ENCODE data around the gene AURKB. TPM values are rescaled to one million over a fixed set of nuclear protein-coding genes. Genes with fewer than 3 reads are reported as not detected.

The AURKB gene
- total and polyA plus RNA-seq, 2 of the 13 experiments (the other 11 are each of a cell fraction or from before 2014, with no cell fraction given) = 29.5 to 75.3 TPM

DNA sequence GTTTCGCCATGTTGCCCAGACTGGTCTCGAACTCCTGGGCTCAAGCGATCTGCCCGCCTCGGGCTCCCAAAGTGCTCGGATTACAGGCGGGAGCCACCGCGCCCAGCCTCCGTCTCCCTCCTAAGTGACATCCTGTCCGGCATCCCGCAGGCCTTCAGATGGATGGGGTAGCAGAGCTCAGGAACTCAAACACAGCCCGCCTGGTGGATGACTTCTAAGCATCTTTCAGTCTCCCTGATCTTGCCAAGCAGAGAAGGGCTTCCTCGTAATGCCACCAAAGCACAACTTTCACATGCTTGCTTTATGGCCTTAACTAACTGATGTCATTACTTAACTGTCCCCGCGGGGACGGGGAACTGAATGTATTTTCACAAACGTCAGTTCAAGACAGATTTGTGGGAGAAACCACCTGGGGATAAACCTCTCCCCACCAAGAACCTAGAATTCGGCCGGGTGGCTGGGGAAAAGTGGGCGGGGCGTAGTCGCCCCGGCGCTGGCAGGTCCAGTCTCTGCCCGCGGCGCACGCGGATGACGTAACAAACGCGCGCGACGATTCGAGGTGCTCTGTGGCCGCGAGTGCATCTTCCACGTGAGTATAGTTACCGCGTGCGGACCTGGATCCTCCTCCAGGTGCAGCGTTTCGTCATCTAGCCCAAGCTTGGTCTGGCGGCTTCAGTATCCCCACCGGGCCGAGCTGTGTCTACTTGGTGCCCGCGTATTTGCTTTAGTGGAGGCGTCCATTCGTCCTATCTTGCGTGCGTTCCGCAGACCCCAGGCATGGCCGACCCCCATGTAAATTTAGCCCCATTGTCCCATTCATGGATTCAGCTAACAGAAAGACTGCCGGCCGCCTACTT lies 38.6 kb upstream of the AURKB start, which contains the start of gene PFAS (continued):
- TF ChIP-seq SNAI1 (CRISPR knock-in tag; IDR thresholded peaks at IDR 0.05; ENCODE audit: borderline replicate concordance) (no peak), HNRNPLL (IDR thresholded peaks at IDR 0.05; ENCODE audit: low read depth, low read length, poor library complexity, severe bottlenecking) (peak; percentile 69), TEAD2 (CRISPR knock-in tag; IDR thresholded peaks at IDR 0.05) (no peak), PITX1 (CRISPR knock-in tag; IDR thresholded peaks at IDR 0.05) (no peak), SP1 (IDR thresholded peaks at IDR 0.05) (no peak), SP1 (CRISPR knock-in tag; IDR thresholded peaks at IDR 0.05) (peak; percentile 91), FOXO1 (CRISPR knock-in tag; IDR thresholded peaks at IDR 0.05) (0 out of 2 replicates have a peak, but pooled peaks have one; percentile 27), MAF1 (CRISPR knock-in tag; IDR thresholded peaks at IDR 0.05; ENCODE audit: borderline replicate concordance) (no peak), RNF2 (conservative IDR thresholded peaks at IDR 0.05; ENCODE audit: low read depth) (no peak), PHF5A (CRISPR knock-in tag; IDR thresholded peaks at IDR 0.05; ENCODE audit: low read depth, unreplicated experiment) (no peak), ZZZ3 (CRISPR knock-in tag; IDR thresholded peaks at IDR 0.05; ENCODE audit: borderline replicate concordance) (0 out of 2 replicates have a peak, but pooled peaks have one; percentile 66), SP4 (CRISPR knock-in tag; IDR thresholded peaks at IDR 0.05) (peak; percentile 72; the same call in 1 of the 2 replicates), RFX1 (IDR thresholded peaks at IDR 0.05) (no peak), RFX5 (IDR thresholded peaks at IDR 0.05; ENCODE audit: low read depth, low read length) (peak; percentile 45; the same call in 1 of the 2 replicates), TBX2 (CRISPR knock-in tag; IDR thresholded peaks at IDR 0.05; ENCODE audit: borderline replicate concordance) (peak; percentile 49; the same call in 1 of the 2 replicates), NFKB2 (CRISPR knock-in tag; IDR thresholded peaks at IDR 0.05; ENCODE audit: borderline replicate concordance) (peak; percentile 59; the same call in 1 of the 2 replicates), CHCHD3 (CRISPR knock-in tag; IDR thresholded peaks at IDR 0.05) (no peak), ZNF235 (CRISPR knock-in tag; IDR thresholded peaks at IDR 0.05; ENCODE audit: borderline replicate concordance) (peak; percentile 51; the same call in 1 of the 2 replicates), SMYD3 (CRISPR knock-in tag; IDR thresholded peaks at IDR 0.05) (no peak), SRY (CRISPR knock-in tag; IDR thresholded peaks at IDR 0.05) (peak; percentile 72; the same call in 1 of the 2 replicates), FOXC1 (CRISPR knock-in tag; IDR thresholded peaks at IDR 0.05; ENCODE audit: borderline replicate concordance) (peak; percentile 28; the same call in 1 of the 2 replicates), DPF2 (CRISPR knock-in tag; IDR thresholded peaks at IDR 0.05; ENCODE audit: borderline replicate concordance, low read depth) (no peak), RXRA (CRISPR knock-in tag; IDR thresholded peaks at IDR 0.05) (no peak; the same call in 1 of the 2 replicates), FOXA3 (CRISPR knock-in tag; IDR thresholded peaks at IDR 0.05) (no peak; the same call in 1 of the 2 replicates), TMF1 (CRISPR knock-in tag; IDR thresholded peaks at IDR 0.05; ENCODE audit: low read depth) (no peak)
- TF ChIP-seq, protein P1, sequence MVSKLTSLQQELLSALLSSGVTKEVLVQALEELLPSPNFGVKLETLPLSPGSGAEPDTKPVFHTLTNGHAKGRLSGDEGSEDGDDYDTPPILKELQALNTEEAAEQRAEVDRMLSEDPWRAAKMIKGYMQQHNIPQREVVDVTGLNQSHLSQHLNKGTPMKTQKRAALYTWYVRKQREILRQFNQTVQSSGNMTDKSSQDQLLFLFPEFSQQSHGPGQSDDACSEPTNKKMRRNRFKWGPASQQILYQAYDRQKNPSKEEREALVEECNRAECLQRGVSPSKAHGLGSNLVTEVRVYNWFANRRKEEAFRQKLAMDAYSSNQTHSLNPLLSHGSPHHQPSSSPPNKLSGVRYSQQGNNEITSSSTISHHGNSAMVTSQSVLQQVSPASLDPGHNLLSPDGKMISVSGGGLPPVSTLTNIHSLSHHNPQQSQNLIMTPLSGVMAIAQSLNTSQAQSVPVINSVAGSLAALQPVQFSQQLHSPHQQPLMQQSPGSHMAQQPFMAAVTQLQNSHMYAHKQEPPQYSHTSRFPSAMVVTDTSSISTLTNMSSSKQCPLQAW (CRISPR knock-in tag; IDR thresholded peaks at IDR 0.05) = no peak
- TF ChIP-seq, protein P2, sequence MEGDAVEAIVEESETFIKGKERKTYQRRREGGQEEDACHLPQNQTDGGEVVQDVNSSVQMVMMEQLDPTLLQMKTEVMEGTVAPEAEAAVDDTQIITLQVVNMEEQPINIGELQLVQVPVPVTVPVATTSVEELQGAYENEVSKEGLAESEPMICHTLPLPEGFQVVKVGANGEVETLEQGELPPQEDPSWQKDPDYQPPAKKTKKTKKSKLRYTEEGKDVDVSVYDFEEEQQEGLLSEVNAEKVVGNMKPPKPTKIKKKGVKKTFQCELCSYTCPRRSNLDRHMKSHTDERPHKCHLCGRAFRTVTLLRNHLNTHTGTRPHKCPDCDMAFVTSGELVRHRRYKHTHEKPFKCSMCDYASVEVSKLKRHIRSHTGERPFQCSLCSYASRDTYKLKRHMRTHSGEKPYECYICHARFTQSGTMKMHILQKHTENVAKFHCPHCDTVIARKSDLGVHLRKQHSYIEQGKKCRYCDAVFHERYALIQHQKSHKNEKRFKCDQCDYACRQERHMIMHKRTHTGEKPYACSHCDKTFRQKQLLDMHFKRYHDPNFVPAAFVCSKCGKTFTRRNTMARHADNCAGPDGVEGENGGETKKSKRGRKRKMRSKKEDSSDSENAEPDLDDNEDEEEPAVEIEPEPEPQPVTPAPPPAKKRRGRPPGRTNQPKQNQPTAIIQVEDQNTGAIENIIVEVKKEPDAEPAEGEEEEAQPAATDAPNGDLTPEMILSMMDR (CRISPR knock-in tag; IDR thresholded peaks at IDR 0.05) = no peak

Measured in HepG2 (cell line).